ENCODE measurements around the gene LSR.
"Not testable (repeated sequence)": the region's sequence is repeated elsewhere in the genome, so short reads cannot be mapped to it uniquely, and the experiment has no call there.

LSR gene

DNA sequence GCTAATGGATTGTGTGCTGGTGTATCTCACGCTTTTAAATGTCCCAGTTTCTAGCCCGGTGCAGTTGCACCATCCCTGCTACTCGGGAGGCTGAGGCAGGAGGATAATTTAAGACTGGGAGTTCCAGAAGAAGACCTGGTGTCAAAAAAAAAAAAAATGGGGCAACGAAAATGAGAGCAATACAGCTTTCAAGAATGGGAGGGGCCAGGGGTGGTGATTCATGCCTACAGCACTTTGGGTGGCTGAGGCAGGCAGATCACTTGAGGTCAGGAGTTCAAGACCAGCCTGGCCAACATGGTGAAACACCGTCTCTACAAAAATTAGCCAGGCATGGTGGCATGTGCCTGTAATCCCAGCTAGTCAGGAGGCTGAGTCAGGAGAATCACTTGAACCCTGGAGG, 37.3 kb downstream of the LSR start:
- not testable (repeated sequence) for DNase-seq (ENCODE audit: low read depth)

DNA sequence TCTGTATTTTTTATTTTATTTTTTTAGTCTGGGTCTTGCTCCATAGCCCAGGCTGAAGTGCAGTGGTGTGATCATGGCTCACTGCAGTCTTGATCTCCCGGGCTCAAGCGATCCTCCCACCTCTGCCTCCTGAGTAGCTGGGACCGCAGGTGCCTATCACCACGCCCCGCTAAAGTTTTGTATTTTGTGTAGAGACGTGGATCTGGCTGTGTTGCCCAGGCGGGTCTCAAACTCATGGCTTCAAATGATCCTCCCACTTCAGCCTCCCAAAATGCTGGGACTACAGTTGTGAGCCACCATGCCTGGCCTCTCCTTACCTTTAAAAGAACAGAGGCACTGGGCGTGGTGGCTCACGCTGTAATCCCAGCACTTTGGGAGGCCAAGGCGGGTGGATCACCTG, 38.9 kb downstream of the LSR start:
- no peak for DNase-seq (ENCODE audit: low read depth)

DNA sequence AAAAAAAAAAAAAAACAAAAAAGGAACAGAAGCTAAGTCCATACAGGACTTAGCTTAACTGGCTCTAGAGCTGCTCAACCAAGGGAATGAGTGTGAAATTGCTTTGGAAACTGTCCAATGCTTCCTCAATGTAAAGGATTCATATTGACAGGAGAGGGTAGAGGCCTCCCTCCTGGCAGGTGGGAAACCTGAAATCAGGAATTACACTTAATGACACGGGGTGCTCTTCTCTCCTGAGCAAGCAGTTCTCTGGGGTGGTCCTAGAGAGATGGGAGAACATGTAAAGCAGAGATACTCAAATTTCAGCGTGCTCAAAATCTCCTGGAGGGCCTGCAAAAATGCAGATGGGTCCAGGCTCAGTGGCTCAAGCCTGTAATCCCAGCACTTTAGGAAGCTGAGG, 39.5 kb downstream of the LSR start:
- no peak for DNase-seq (ENCODE audit: low read depth)

DNA sequence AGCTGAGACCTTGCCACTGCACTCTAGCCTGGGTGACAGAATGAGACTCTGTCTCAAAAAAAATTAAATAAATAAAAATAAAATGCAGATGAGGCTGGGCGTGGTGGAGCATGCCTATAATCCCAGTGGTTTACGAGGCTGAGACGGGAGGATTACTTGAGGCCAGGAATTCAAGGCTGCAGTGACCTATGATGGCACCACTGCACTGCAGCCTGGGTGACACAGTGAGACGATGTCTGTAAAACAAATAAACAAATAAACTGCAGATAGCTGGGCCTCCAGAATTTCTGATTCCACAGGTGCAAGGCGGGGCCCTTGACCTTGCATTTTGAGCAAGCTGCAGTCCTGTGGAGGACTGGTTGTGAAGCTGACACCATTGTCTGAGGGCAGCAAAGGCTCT, 40.1 kb downstream of the LSR start:
- no peak for DNase-seq (ENCODE audit: low read depth)

DNA sequence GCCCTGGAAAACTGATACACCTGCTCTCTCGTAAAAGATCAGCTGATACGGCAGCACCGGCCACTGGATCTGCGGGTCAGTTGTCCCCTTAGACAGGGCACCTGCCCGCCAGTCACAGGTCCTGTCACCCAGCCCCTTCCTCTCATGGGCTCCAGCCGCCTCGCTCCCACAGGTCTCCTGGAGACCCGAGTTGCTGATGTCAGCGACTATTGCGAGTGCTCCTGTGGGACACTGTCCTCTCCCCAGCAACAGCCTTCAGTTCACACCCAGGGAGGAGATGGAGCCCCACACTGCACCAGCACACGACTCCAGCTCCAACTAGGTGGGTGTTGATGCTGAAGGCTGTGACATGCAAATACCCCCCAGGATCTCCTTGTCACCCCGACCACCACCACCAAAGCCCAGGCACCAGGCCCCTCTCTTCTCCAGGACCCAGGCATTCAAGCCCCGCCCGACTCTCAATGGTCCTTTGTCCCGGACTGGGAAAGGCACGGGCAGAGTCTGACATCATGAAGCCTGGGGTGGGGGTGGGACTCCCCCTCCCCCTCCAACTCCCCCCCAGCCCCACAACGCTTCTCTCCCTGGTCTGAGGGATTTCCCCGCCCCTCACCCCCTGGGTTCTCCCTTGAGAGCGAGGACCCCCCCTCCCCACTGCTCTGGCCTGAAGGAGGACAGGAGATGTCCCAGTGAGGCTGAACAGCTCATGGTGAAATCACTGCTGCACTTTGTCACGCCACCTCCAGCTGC, 41.8 kb downstream of the LSR start:
- no peak for DNase-seq (ENCODE audit: low read depth)

GRCh38 chr19:35291259-35291658, 42.5 kb downstream of the LSR start:
- DNase-seq (ENCODE audit: low read depth), result no peak

- no peak for DNase-seq (ENCODE audit: low read depth)
Observed at GRCh38 chr19:35291916-35292315, 43.1 kb downstream of the LSR start, which contains the start of gene MAG. Gene MAG, plus strand, starts transcription at chr19:35292161. Its CDS starts 3,248 bp downstream, at chr19:35295409.

GRCh38 chr19:35292421-35293362, 43.9 kb downstream of the LSR start:
- DNase-seq (ENCODE audit: low read depth), result no peak

DNA sequence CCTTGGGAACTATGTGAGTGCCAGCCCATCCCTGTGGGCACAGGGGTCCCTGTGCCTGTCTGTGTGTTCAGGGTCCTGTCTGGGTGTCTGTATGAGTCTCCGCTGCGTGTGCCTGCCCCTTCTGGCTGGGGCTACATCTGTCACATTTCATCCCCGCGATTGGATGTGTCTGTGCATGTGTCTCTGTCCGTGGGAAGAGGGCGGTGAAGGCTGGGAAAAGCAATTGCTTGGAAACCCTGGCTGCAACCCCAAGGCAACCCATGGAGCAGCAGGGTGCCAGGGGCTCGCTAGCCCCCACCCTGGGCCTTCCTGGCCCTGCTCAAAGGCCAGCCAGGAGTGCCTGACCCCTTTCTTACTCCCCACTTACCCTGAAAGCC, 44.5 kb downstream of the LSR start:
- DNase-seq (ENCODE audit: low read depth), result no peak

GRCh38 chr19:35293808-35294207, 45.0 kb downstream of the LSR start:
- no peak for DNase-seq (ENCODE audit: low read depth)

DNA sequence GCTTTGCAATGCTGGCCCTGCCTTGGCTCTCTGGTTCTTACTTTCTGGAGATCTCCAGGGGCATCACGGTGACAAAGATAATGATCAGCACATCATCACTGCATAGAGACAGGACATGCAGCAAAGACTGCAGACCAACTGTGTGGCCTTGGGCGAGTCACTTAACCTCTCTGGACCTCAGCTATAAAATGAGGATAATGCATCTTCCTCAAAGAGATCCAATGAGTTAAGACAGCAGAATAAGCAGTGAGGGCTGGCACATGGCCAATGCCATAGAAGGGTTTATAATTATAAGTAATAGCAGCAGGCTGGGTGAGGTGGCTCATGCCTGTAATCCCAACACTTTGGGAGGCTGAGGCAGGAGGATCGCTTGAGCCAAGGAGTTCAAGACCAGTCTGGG, 45.5 kb downstream of the LSR start:
- no peak for DNase-seq (ENCODE audit: low read depth)

GRCh38 chr19:35294859-35295791, 46.3 kb downstream of the LSR start:
- peak; percentile 22 for DNase-seq (ENCODE audit: low read depth)

DNA sequence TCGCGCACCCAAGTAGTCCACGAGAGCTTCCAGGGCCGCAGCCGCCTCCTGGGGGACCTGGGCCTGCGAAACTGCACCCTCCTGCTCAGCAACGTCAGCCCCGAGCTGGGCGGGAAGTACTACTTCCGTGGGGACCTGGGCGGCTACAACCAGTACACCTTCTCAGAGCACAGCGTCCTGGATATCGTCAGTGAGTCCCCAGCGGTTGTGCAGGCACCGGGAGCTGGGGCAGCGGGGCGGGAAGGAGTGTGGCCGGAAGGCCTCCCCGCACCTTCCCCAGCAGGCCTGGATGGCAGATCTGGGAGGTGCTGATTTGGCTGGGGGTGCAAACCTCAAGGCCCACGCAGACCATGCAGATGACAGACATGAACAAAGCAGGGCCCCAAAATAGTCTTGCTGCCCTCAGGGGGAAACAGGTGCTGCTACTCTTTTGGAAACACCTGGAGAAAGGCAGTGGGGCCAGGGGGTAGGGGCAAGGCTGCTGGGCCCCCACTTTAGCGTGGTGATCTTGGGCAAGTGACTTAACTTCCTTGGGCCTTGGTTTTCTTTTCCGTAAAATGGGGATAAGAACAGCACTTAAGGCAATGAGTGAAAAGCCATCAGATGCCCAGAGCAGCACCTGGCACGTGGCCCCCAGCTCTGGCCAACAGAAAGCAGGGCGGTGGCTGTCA, 47.1 kb downstream of the LSR start:
- DNase-seq (ENCODE audit: low read depth), result no peak

GRCh38 chr19:35296644-35297514, 48.1 kb downstream of the LSR start:
- no peak for DNase-seq (ENCODE audit: low read depth)

DNA sequence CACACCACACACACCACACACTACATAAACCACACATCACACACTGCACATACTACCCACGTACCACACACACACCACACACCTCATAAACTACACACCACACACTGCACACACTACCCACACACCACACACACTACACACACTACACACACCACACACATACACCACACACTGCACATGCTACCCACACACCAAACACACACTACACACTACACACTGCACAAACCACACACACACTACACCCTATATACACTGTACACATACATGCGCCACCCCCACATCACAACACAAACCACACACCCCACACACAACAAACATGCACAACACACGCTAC, 48.7 kb downstream of the LSR start:
- DNase-seq (ENCODE audit: low read depth), result no peak

DNA sequence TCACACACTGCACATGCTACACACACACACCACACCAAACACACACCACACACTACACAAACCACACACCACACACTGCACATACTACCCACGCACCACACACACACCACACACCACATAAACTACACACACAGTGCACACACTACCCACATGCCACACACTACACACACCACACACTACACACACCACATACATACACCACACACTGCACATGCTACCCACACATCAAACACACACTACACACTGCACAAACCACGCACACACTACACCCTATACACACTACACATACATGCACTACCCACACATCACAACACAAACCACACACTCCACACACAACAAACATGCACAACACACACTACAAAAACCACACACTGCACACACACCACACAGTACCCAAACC, 49.1 kb downstream of the LSR start:
- no peak for DNase-seq (ENCODE audit: low read depth)

DNA sequence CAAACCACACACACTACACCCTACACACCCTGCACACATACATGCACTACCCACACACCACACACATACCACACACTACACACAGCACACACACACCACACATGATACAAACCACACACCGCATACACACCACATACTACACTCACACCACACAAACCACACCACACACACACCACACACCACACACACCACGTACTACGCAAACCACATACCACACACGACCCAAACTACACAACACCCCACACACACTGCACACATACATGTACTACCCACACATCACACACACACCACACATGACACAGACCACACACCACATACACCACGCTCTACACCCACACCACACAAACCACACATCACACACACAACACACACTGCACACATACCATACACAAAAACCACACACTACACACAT, 49.8 kb downstream of the LSR start:
- no peak for DNase-seq (ENCODE audit: low read depth)

DNA sequence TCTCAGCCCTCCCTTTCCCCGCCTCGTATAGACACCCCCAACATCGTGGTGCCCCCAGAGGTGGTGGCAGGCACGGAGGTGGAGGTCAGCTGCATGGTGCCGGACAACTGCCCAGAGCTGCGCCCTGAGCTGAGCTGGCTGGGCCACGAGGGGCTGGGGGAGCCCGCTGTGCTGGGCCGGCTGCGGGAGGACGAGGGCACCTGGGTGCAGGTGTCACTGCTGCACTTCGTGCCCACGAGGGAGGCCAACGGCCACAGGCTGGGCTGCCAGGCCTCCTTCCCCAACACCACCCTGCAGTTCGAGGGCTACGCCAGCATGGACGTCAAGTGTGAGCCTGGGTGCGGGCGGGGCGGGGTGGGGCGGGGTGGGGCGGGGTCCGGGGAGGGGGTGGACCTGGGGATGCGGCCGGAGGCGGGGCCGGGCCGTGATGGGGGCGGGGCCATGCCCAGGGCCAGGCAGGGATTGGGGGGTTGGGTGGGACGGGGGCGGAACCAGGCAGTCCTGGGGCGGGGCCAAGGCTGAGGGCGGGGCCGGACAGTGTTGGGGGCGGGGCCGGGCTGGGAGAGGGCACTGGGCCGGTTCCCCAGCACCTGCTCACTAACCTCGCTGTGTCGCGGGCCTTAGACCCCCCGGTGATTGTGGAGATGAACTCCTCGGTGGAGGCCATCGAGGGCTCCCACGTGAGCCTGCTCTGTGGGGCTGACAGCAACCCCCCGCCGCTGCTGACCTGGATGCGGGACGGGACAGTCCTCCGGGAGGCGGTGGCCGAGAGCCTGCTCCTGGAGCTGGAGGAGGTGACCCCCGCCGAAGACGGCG, 50.9 kb downstream of the LSR start:
- DNase-seq (ENCODE audit: low read depth), result no peak

DNA sequence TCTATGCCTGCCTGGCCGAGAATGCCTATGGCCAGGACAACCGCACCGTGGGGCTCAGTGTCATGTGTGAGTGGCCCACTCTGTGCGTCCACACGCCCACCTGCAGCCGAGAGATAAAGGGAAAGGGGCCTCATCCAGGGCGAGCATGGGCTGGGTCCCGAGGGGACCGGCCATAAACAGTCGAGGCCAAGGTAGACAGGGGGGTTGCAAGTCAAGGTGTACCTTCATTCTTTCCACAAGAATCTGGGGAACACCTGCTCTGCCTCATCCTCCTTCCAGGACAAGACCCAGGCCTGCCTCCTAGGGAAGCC, 51.5 kb downstream of the LSR start:
- no peak for DNase-seq (ENCODE audit: low read depth)

- no peak for DNase-seq (ENCODE audit: low read depth)
Observed at GRCh38 chr19:35301961-35302360, 53.2 kb downstream of the LSR start.

All from iris pigment epithelial cell (primary cell).